ENCODE results near the gene BMERB1. TPM values are rescaled to one million over a fixed set of nuclear protein-coding genes. Genes with fewer than 3 reads are reported as not detected.

The BMERB1 gene
- polyA plus RNA-seq, 1 donor: 11.1 TPM

DNA sequence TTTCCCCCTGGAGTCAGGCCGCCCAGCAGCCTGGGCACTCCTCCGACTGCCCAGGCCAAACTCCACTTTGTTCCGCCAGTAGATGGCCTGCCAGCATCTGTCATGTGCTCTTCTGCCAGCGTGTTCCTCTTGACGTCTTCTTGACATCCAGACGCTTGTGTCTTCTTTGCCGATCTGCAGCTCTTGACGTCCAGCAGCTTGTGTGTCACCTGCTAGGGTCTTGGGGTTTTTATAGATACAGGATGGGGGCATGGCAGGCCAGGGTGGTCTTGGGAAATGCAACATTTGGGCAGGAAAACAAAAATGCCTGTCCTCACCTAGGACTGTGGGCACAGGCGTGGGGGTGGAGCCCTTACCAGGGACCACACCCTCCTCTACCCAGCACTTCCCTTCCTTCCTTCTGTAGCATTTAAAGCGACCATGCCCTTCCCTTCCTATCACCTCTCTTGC is 88.7 kb downstream of the BMERB1 start:
- DNase-seq: no peak
- peaks cover 4% of the 10 kb centered on the region for H3K4me1 ChIP-seq (ENCODE audit: control insufficient read depth, insufficient read depth, low read length)
- H3K36me3 ChIP-seq (ENCODE audit: control insufficient read depth, insufficient read depth, low read length): no peaks in the 10 kb centered on the region
- H3K27me3 ChIP-seq (ENCODE audit: control insufficient read depth, insufficient read depth, low read length): no peaks in the 10 kb centered on the region
- no peaks in the 10 kb centered on the region for H3K9me3 ChIP-seq (ENCODE audit: control insufficient read depth, low read depth, low read length)
- WGBS (ENCODE audit: insufficient coverage, low lambda C conversion rate): no CpG with 5 or more reads among the region's 10 CpGs
- H3K4me3 ChIP-seq (ENCODE audit: low read length): no peak overlapping the region
- H3K27ac ChIP-seq (ENCODE audit: low read length): no peak overlapping the region

DNA sequence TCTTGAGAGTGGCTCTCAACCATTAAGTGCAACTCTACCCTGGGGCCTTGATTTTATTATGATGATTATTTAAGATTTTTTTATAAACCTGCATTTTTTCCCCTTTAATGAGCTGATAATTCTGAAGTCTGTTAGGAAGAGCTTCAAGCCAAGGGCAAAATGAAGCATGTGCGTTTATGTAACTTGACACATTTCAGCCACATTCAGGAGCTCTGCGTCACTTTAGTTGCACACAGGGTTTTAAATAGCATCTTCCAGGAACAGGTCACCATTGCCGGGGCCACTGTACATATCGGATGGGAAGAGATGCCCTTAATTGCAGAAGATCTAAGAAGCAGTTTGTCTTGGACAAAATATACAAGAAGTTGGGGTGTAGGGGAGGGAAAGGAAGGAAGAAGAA is 89.6 kb downstream of the BMERB1 start:
- no peak for DNase-seq
- H3K4me1 ChIP-seq (ENCODE audit: control insufficient read depth, insufficient read depth, low read length): peaks cover 4% of the 10 kb centered on the region
- H3K9me3 ChIP-seq (ENCODE audit: control insufficient read depth, low read depth, low read length): no peaks in the 10 kb centered on the region
- no peaks in the 10 kb centered on the region for H3K27me3 ChIP-seq (ENCODE audit: control insufficient read depth, insufficient read depth, low read length)
- no peak overlapping the region for H3K4me3 ChIP-seq (ENCODE audit: low read length)
- WGBS (ENCODE audit: insufficient coverage, low lambda C conversion rate): no CpG with 5 or more reads among the region's 4 CpGs
- no peak overlapping the region for H3K27ac ChIP-seq (ENCODE audit: low read length)
- H3K36me3 ChIP-seq (ENCODE audit: control insufficient read depth, insufficient read depth, low read length): no peaks in the 10 kb centered on the region

DNA sequence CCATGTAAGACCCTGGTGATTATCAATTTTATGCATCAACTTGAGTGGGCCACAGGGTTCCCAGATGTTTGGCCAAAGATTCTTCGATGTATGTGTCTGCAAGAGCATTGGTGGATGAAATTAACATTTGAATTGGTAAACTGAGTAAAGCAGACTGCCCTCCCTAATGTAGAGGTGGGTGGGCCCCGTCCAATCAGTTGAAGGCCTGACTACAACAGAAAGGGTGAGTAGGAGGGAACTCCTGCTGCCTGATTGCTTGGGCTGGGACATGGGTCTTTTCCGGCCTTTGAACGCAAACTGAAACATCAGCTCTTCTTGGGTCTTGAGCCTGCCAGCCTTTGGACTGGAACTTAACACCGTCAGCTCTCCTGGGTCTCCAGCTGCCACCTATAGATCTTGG is 90.6 kb downstream of the BMERB1 start:
- no CpG with 5 or more reads among the region's 5 CpGs for WGBS (ENCODE audit: insufficient coverage, low lambda C conversion rate)
- Histone ChIP-seq H3K4me3 (ENCODE audit: low read length) (no peak overlapping the region), H3K4me1 (ENCODE audit: control insufficient read depth, insufficient read depth, low read length) (peaks cover 4% of the 10 kb centered on the region), H3K27me3 (ENCODE audit: control insufficient read depth, insufficient read depth, low read length) (no peaks in the 10 kb centered on the region), H3K27ac (ENCODE audit: low read length) (no peak overlapping the region), H3K36me3 (ENCODE audit: control insufficient read depth, insufficient read depth, low read length) (no peaks in the 10 kb centered on the region), H3K9me3 (ENCODE audit: control insufficient read depth, low read depth, low read length) (no peaks in the 10 kb centered on the region)
- DNase-seq: no peak

DNA sequence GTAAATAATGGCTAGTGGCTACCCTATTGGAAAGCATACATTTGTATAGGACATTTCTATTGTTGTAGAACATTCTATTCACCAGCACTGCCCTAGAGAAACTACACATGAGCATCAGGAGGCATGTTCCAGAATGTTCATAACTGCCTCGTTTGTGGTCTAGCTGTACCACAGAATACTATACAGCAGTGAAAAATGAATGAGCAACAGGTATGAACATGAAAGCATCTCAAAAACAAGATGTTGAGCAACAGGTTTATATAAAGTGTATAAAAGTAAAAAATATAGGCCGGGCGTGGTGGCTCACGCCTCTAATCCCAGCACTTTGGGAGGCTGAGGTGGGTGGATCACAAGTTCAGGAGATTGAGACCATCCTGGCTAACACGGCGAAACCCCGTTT is 91.7 kb downstream of the BMERB1 start:
- no peaks in the 10 kb centered on the region for H3K9me3 ChIP-seq (ENCODE audit: control insufficient read depth, low read depth, low read length)
- peaks cover 4% of the 10 kb centered on the region for H3K4me1 ChIP-seq (ENCODE audit: control insufficient read depth, insufficient read depth, low read length)
- H3K36me3 ChIP-seq (ENCODE audit: control insufficient read depth, insufficient read depth, low read length): no peaks in the 10 kb centered on the region
- WGBS (ENCODE audit: insufficient coverage, low lambda C conversion rate): no CpG with 5 or more reads among the region's 7 CpGs
- H3K27me3 ChIP-seq (ENCODE audit: control insufficient read depth, insufficient read depth, low read length): no peaks in the 10 kb centered on the region
- H3K27ac ChIP-seq (ENCODE audit: low read length): no peak overlapping the region
- DNase-seq: no peak
- H3K4me3 ChIP-seq (ENCODE audit: low read length): no peak overlapping the region

DNA sequence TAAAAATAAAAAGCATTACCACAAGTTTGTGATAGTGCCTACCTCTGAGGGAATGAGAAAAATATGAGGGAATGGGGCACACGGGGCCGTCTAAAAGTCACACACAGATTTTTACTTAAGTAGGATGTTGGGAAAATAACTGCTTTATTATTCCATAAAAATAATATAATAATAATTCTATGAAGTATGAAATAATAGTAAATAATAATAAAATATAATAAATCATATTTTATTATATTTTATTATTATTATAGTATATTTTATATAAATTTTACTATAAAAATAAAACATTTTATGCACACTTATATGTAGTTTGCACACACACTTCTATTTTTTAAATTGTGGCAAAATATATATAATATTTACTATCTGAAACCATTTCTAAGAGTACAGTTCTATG is 92.3 kb downstream of the BMERB1 start:
- no peak for DNase-seq
- no peaks in the 10 kb centered on the region for H3K36me3 ChIP-seq (ENCODE audit: control insufficient read depth, insufficient read depth, low read length)
- H3K4me3 ChIP-seq (ENCODE audit: low read length): no peak overlapping the region
- H3K4me1 ChIP-seq (ENCODE audit: control insufficient read depth, insufficient read depth, low read length): no peaks in the 10 kb centered on the region
- H3K27me3 ChIP-seq (ENCODE audit: control insufficient read depth, insufficient read depth, low read length): no peaks in the 10 kb centered on the region
- H3K27ac ChIP-seq (ENCODE audit: low read length): no peak overlapping the region
- H3K9me3 ChIP-seq (ENCODE audit: control insufficient read depth, low read depth, low read length): no peaks in the 10 kb centered on the region
- no CpG with 5 or more reads among the region's 2 CpGs for WGBS (ENCODE audit: insufficient coverage, low lambda C conversion rate)

DNA sequence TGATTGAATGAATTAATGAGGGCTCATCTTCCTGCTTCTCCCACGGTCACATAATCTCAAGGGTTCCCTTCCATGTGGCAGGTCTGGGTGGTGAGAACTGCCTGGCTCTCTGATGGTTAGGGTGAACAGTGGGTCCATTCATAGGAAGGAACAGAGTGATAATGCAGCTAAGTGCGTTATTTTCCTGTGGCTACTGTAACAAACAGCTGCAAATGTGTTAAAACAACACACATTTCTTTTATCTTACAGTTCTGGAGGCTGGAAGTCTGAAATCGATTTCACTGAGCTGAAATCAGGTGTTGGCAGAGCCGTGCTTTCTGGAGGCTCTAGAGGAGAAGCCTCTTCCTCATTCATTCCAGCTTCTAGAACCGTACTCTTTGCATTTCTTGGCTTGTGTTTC is 95.3 kb downstream of the BMERB1 start:
- H3K27me3 ChIP-seq (ENCODE audit: control insufficient read depth, insufficient read depth, low read length): no peaks in the 10 kb centered on the region
- no peak overlapping the region for H3K4me3 ChIP-seq (ENCODE audit: low read length)
- no peaks in the 10 kb centered on the region for H3K4me1 ChIP-seq (ENCODE audit: control insufficient read depth, insufficient read depth, low read length)
- H3K27ac ChIP-seq (ENCODE audit: low read length): no peak overlapping the region
- no peaks in the 10 kb centered on the region for H3K9me3 ChIP-seq (ENCODE audit: control insufficient read depth, low read depth, low read length)
- H3K36me3 ChIP-seq (ENCODE audit: control insufficient read depth, insufficient read depth, low read length): no peaks in the 10 kb centered on the region
- WGBS (ENCODE audit: insufficient coverage, low lambda C conversion rate): 100% methylated on average over 2 of the region's 5 CpGs
- no peak for DNase-seq

DNA sequence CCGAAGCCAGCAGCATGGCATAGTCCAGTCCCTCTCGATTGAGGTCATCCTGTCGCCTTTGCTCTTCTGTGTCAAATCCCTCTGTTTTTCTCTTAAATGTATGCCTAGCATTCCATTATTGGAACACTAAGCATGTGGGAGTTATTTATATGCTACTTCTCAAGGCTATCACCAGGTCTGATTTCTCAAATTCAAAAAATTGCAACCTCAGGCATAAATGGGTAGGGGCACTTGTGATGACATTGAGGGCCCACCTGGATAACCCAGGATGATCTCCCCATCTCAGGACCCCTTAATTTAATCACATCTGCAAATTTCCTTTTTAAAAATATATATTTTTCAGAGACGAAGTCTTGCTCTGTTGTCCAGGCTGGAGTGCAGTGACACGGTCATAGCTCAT is 95.7 kb downstream of the BMERB1 start:
- Histone ChIP-seq H3K9me3 (ENCODE audit: control insufficient read depth, low read depth, low read length) (no peaks in the 10 kb centered on the region), H3K27me3 (ENCODE audit: control insufficient read depth, insufficient read depth, low read length) (no peaks in the 10 kb centered on the region), H3K4me1 (ENCODE audit: control insufficient read depth, insufficient read depth, low read length) (no peaks in the 10 kb centered on the region), H3K4me3 (ENCODE audit: low read length) (no peak overlapping the region), H3K36me3 (ENCODE audit: control insufficient read depth, insufficient read depth, low read length) (no peaks in the 10 kb centered on the region), H3K27ac (ENCODE audit: low read length) (no peak overlapping the region)
- no peak for DNase-seq
- 100% methylated on average over 1 of the region's 5 CpGs for WGBS (ENCODE audit: insufficient coverage, low lambda C conversion rate)

DNA sequence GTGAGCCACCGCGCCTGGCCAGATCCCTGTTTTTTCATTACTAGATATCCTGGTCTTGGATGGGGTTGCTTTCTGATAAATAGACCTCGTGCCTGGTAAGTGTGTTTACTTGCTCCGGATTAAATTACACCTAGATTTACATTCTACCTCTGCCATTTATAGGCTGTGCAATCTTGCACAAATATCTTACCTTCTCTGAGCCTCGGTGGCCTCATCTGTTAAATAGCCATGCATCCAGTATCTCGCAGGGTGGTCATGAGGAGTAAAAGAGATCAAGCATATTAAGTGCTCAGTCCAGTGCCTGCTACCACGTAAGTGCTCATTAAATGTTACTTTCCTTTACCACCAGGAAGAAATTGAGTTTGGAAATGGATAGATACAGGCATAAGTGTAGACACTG is 98.4 kb downstream of the BMERB1 start:
- 75% methylated on average over 2 of the region's 7 CpGs for WGBS (ENCODE audit: insufficient coverage, low lambda C conversion rate)
- Histone ChIP-seq H3K4me1 (ENCODE audit: control insufficient read depth, insufficient read depth, low read length) (no peaks in the 10 kb centered on the region), H3K9me3 (ENCODE audit: control insufficient read depth, low read depth, low read length) (no peaks in the 10 kb centered on the region), H3K4me3 (ENCODE audit: low read length) (no peak overlapping the region), H3K36me3 (ENCODE audit: control insufficient read depth, insufficient read depth, low read length) (no peaks in the 10 kb centered on the region), H3K27ac (ENCODE audit: low read length) (no peak overlapping the region), H3K27me3 (ENCODE audit: control insufficient read depth, insufficient read depth, low read length) (no peaks in the 10 kb centered on the region)
- no peak for DNase-seq

DNA sequence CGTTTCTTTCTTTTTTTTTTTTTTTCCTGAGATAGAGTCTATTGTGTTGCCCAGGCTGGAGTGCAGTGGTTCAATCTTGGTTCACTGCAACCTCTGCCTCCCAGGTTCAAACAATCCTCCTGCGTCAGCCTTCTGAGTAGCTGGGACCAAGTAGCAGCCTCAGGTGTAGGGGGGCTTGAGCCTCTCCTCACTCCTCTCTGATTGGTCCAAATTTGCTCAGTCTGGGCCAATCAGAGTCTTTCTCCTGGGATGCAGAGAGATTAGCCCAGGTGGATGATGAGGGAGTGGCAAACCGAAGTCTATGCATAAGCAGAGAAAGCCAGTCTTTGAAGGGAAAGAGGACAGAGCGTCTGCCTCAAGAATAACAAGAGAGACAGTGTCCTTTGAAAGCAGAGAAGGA is 99.0 kb downstream of the BMERB1 start:
- Histone ChIP-seq H3K4me1 (ENCODE audit: control insufficient read depth, insufficient read depth, low read length) (no peaks in the 10 kb centered on the region), H3K4me3 (ENCODE audit: low read length) (no peak overlapping the region), H3K27ac (ENCODE audit: low read length) (no peak overlapping the region), H3K9me3 (ENCODE audit: control insufficient read depth, low read depth, low read length) (no peaks in the 10 kb centered on the region), H3K36me3 (ENCODE audit: control insufficient read depth, insufficient read depth, low read length) (no peaks in the 10 kb centered on the region), H3K27me3 (ENCODE audit: control insufficient read depth, insufficient read depth, low read length) (no peaks in the 10 kb centered on the region)
- DNase-seq: no peak
- no CpG with 5 or more reads among the region's 4 CpGs for WGBS (ENCODE audit: insufficient coverage, low lambda C conversion rate)

DNA sequence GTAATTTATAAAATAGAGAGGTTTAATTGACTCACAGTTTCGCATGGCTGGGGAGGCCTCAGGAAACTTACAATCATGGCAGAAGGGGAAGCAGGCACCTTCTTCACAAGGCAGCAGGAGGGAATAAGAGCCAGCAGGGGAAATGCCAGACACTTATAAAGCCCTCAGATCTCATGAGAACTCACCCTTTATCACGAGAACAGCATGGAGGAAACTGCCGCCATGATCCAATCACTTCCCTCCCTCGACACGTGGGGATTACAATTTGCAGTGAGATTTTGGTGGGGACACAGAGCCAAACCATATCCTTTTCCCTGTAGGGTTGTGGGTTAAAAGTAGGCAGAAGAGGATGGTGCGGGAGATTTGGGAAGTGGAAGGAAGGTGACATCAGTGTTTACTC is 101.4 kb downstream of the BMERB1 start:
- WGBS (ENCODE audit: insufficient coverage, low lambda C conversion rate): no CpG with 5 or more reads among the region's 6 CpGs
- Histone ChIP-seq H3K9me3 (ENCODE audit: control insufficient read depth, low read depth, low read length) (no peaks in the 10 kb centered on the region), H3K36me3 (ENCODE audit: control insufficient read depth, insufficient read depth, low read length) (no peaks in the 10 kb centered on the region), H3K27ac (ENCODE audit: low read length) (no peak overlapping the region), H3K4me1 (ENCODE audit: control insufficient read depth, insufficient read depth, low read length) (no peaks in the 10 kb centered on the region), H3K27me3 (ENCODE audit: control insufficient read depth, insufficient read depth, low read length) (no peaks in the 10 kb centered on the region), H3K4me3 (ENCODE audit: low read length) (no peak overlapping the region)
- no peak for DNase-seq

DNA sequence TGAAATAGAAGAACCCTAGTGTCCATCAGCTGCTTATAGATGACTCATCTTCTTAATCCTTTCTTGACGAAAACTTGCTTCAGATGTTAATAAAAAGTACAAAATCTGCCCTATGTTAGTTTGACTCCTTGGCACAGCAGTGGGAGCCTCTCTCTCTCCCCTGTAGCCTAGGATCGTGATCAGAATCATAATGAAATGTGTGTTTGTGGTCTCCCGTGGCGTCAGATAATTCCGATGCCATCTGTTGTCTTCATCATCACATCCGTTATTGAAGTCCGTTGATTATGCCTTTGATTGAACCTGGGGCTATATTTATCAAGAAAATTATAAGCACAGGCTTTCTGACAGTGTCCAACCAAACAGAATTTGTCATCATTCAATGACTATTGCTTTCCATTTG is 102.5 kb downstream of the BMERB1 start:
- Histone ChIP-seq H3K4me3 (ENCODE audit: low read length) (no peak overlapping the region), H3K36me3 (ENCODE audit: control insufficient read depth, insufficient read depth, low read length) (no peaks in the 10 kb centered on the region), H3K27me3 (ENCODE audit: control insufficient read depth, insufficient read depth, low read length) (no peaks in the 10 kb centered on the region), H3K9me3 (ENCODE audit: control insufficient read depth, low read depth, low read length) (no peaks in the 10 kb centered on the region), H3K27ac (ENCODE audit: low read length) (no peak overlapping the region), H3K4me1 (ENCODE audit: control insufficient read depth, insufficient read depth, low read length) (no peaks in the 10 kb centered on the region)
- no peak for DNase-seq
- 80% methylated on average over 1 of the region's 7 CpGs for WGBS (ENCODE audit: insufficient coverage, low lambda C conversion rate)
